Tibial nerve (tissue), 4 donors: ENCODE measurements around the gene KIFC1.

Source experiments
- CTCF ChIP-seq, 5 experiments: fragments of 200-600 bp in 3 of 5; fragments of 450-650 bp in 2 of 5; sonication (generic) in 3 of 5; IDR thresholded peaks; one replicate each; pipeline ENCODE4 v1.5.1; 2016 to 2019; ENCODE audit warnings: antibody characterized with exemption in 5 of 5, mild to moderate bottlenecking in 3 of 5, moderate library complexity in 2 of 5
- EP300 ChIP-seq, 2 donors: sonication (generic); formaldehyde crosslinking; IDR thresholded peaks; one replicate each; pipeline ENCODE4 v1.6.1; 2017; ENCODE audit warnings: antibody characterized with exemption in 2 of 2, mild to moderate bottlenecking in 1 of 2
- POLR2A ChIP-seq, 2 donors: fragments of 450-650 bp; IDR thresholded peaks; one replicate each; pipeline ENCODE4 v1.6.1; 2017; ENCODE audit warnings: antibody characterized with exemption in 2 of 2, mild to moderate bottlenecking in 2 of 2, moderate library complexity in 2 of 2

- TF ChIP-seq CTCF (IDR thresholded peaks at IDR 0.05) (no peak), POLR2A (IDR thresholded peaks at IDR 0.05) (no peak), EP300 (IDR thresholded peaks at IDR 0.05) (no peak)
These were observed 54.7 kb downstream of the KIFC1 start for GRCh38 chr6:33446356-33446755.
